Measurements from ENCODE around the gene TMED7.

The TMED7 gene

GRCh38 chr5:115616472-115616871, 9.4 kb downstream of the TMED7 start:
- H3K4ac ChIP-seq (ENCODE audit: low read length) = no peak overlapping the region
- no peak overlapping the region for H3K27ac ChIP-seq (replicated peaks; ENCODE audit: low read length)
- H3K9ac ChIP-seq (ENCODE audit: low read depth, low read length, poor library complexity) = no peak overlapping the region
- no peak overlapping the region for H3K4me2 ChIP-seq (ENCODE audit: insufficient read depth, low read length, poor library complexity, severe bottlenecking)
- no peak overlapping the region for H2AFZ ChIP-seq (ENCODE audit: low read length)
- no peak overlapping the region for H2BK12ac ChIP-seq (ENCODE audit: low read length)
- H2AK5ac ChIP-seq (ENCODE audit: low read depth, low read length) = no peak overlapping the region
- no peak overlapping the region for H3K23ac ChIP-seq (ENCODE audit: low read depth, low read length, poor library complexity)
- no peaks in the 10 kb centered on the region for H3K27me3 ChIP-seq (ENCODE audit: control insufficient read depth in 3 of 3, insufficient read depth in 3 of 3, low read depth in 1 of 3, low read length in 3 of 3)
- no peak for DNase-seq (ENCODE audit: low spot score)
- H3K36me3 ChIP-seq (replicated peaks in 1 of 2; ENCODE audit: control insufficient read depth in 2 of 2, insufficient read depth in 2 of 2, low read length in 2 of 2) = peaks cover 9 to 91% of the 10 kb centered on the region in 2 donors
- no peak overlapping the region for H2BK5ac ChIP-seq (ENCODE audit: low read length)
- H3K79me1 ChIP-seq (ENCODE audit: low read depth, low read length) = no peaks in the 10 kb centered on the region
- no peak overlapping the region for H4K91ac ChIP-seq (ENCODE audit: low read depth, low read length, poor library complexity)
- H3K14ac ChIP-seq (ENCODE audit: low read length) = no peak overlapping the region
- H3K9me3 ChIP-seq (replicated peaks in 1 of 2; ENCODE audit: control insufficient read depth in 2 of 2, insufficient read depth in 1 of 2, low read depth in 1 of 2, low read length in 2 of 2) = no peaks in the 10 kb centered on the region
- H2BK120ac ChIP-seq (ENCODE audit: low read depth, low read length) = no peak overlapping the region
- H3K4me1 ChIP-seq (ENCODE audit: control insufficient read depth in 2 of 2, insufficient read depth in 1 of 2, low read depth in 1 of 2, low read length in 2 of 2) = no peaks in the 10 kb centered on the region
- no peak overlapping the region for H3K4me3 ChIP-seq (ENCODE audit: low read length in 2 of 2)
- no peak overlapping the region for H3K18ac ChIP-seq (ENCODE audit: low read length)
- H2BK15ac ChIP-seq (ENCODE audit: low read length) = no peak overlapping the region
- no peak overlapping the region for H4K8ac ChIP-seq (ENCODE audit: low read depth, low read length)

GRCh38 chr5:115611873-115612272, 14.0 kb downstream of the TMED7 start:
- Histone ChIP-seq H4K91ac (ENCODE audit: low read depth, low read length, poor library complexity) (no peak overlapping the region), H3K4me2 (ENCODE audit: insufficient read depth, low read length, poor library complexity, severe bottlenecking) (no peak overlapping the region), H3K4ac (ENCODE audit: low read length) (no peak overlapping the region), H2AK5ac (ENCODE audit: low read depth, low read length) (no peak overlapping the region), H3K23ac (ENCODE audit: low read depth, low read length, poor library complexity) (no peak overlapping the region), H2AFZ (ENCODE audit: low read length) (no peak overlapping the region), H2BK15ac (ENCODE audit: low read length) (no peak overlapping the region), H3K18ac (ENCODE audit: low read length) (no peak overlapping the region), H2BK12ac (ENCODE audit: low read length) (no peak overlapping the region), H3K9me3 (replicated peaks in 1 of 2; ENCODE audit: control insufficient read depth in 2 of 2, insufficient read depth in 1 of 2, low read depth in 1 of 2, low read length in 2 of 2) (no peaks in the 10 kb centered on the region), H3K36me3 (replicated peaks in 1 of 2; ENCODE audit: control insufficient read depth in 2 of 2, insufficient read depth in 2 of 2, low read length in 2 of 2) (peaks cover 6 to 65% of the 10 kb centered on the region in 2 donors), H3K14ac (ENCODE audit: low read length) (no peak overlapping the region), H3K79me1 (ENCODE audit: low read depth, low read length) (no peaks in the 10 kb centered on the region), H2BK5ac (ENCODE audit: low read length) (no peak overlapping the region), H3K4me3 (ENCODE audit: low read length in 2 of 2) (no peak overlapping the region), H3K4me1 (ENCODE audit: control insufficient read depth in 2 of 2, insufficient read depth in 1 of 2, low read depth in 1 of 2, low read length in 2 of 2) (no peaks in the 10 kb centered on the region), H2BK120ac (ENCODE audit: low read depth, low read length) (no peak overlapping the region), H3K27me3 (ENCODE audit: control insufficient read depth in 3 of 3, insufficient read depth in 3 of 3, low read depth in 1 of 3, low read length in 3 of 3) (no peaks in the 10 kb centered on the region), H4K8ac (ENCODE audit: low read depth, low read length) (no peak overlapping the region), H3K27ac (replicated peaks; ENCODE audit: low read length) (no peak overlapping the region), H3K9ac (ENCODE audit: low read depth, low read length, poor library complexity) (no peak overlapping the region)
- no CpG with 5 or more reads among the region's 5 CpGs for WGBS, 2 donors (ENCODE audit: extremely low coverage in 2 of 2, insufficient read length in 2 of 2, insufficient replicate concordance in 1 of 2)
- DNase-seq (ENCODE audit: low spot score) = no peak

GRCh38 chr5:115607935-115608334, 17.9 kb downstream of the TMED7 start:
- Histone ChIP-seq H2BK12ac (ENCODE audit: low read length) (no peak overlapping the region), H4K8ac (ENCODE audit: low read depth, low read length) (no peak overlapping the region), H3K27me3 (ENCODE audit: control insufficient read depth in 3 of 3, insufficient read depth in 3 of 3, low read depth in 1 of 3, low read length in 3 of 3) (no peaks in the 10 kb centered on the region), H3K36me3 (replicated peaks in 1 of 2; ENCODE audit: control insufficient read depth in 2 of 2, insufficient read depth in 2 of 2, low read length in 2 of 2) (peaks cover 3 to 44% of the 10 kb centered on the region in 2 donors), H3K4me3 (ENCODE audit: low read length in 2 of 2) (no peak overlapping the region), H3K27ac (replicated peaks; ENCODE audit: low read length) (no peak overlapping the region), H3K4me2 (ENCODE audit: insufficient read depth, low read length, poor library complexity, severe bottlenecking) (no peak overlapping the region), H3K9me3 (replicated peaks in 1 of 2; ENCODE audit: control insufficient read depth in 2 of 2, insufficient read depth in 1 of 2, low read depth in 1 of 2, low read length in 2 of 2) (peaks cover 0 to 2% of the 10 kb centered on the region in 2 donors), H2BK5ac (ENCODE audit: low read length) (no peak overlapping the region), H3K14ac (ENCODE audit: low read length) (no peak overlapping the region), H3K79me1 (ENCODE audit: low read depth, low read length) (no peaks in the 10 kb centered on the region), H3K4ac (ENCODE audit: low read length) (no peak overlapping the region), H4K91ac (ENCODE audit: low read depth, low read length, poor library complexity) (no peak overlapping the region), H2BK120ac (ENCODE audit: low read depth, low read length) (no peak overlapping the region), H2AFZ (ENCODE audit: low read length) (no peak overlapping the region), H2BK15ac (ENCODE audit: low read length) (no peak overlapping the region), H3K23ac (ENCODE audit: low read depth, low read length, poor library complexity) (no peak overlapping the region), H2AK5ac (ENCODE audit: low read depth, low read length) (no peak overlapping the region), H3K18ac (ENCODE audit: low read length) (no peak overlapping the region), H3K4me1 (ENCODE audit: control insufficient read depth in 2 of 2, insufficient read depth in 1 of 2, low read depth in 1 of 2, low read length in 2 of 2) (peaks cover 0 to under 1% of the 10 kb centered on the region in 2 donors), H3K9ac (ENCODE audit: low read depth, low read length, poor library complexity) (no peak overlapping the region)
- no peak for DNase-seq (ENCODE audit: low spot score)
- WGBS, 2 donors (ENCODE audit: extremely low coverage in 2 of 2, insufficient read length in 2 of 2, insufficient replicate concordance in 1 of 2) = no CpG with 5 or more reads among the region's 2 CpGs

- no peak overlapping the region for H3K9ac ChIP-seq (ENCODE audit: low read depth, low read length, poor library complexity)
- peaks cover 0 to 5% of the 10 kb centered on the region in 2 donors for H3K4me1 ChIP-seq (ENCODE audit: control insufficient read depth in 2 of 2, insufficient read depth in 1 of 2, low read depth in 1 of 2, low read length in 2 of 2)
- H2BK120ac ChIP-seq (ENCODE audit: low read depth, low read length) = no peak overlapping the region
- H2AK5ac ChIP-seq (ENCODE audit: low read depth, low read length) = no peak overlapping the region
- H3K27ac ChIP-seq (replicated peaks; ENCODE audit: low read length) = no peak overlapping the region
- no peak overlapping the region for H4K8ac ChIP-seq (ENCODE audit: low read depth, low read length)
- no peak for DNase-seq (ENCODE audit: low spot score)
- no peaks in the 10 kb centered on the region for H3K27me3 ChIP-seq (ENCODE audit: control insufficient read depth in 3 of 3, insufficient read depth in 3 of 3, low read depth in 1 of 3, low read length in 3 of 3)
- H4K91ac ChIP-seq (ENCODE audit: low read depth, low read length, poor library complexity) = no peak overlapping the region
- H3K4me3 ChIP-seq (ENCODE audit: low read length in 2 of 2) = no peak overlapping the region
- no peak overlapping the region for H2AFZ ChIP-seq (ENCODE audit: low read length)
- no peak overlapping the region for H3K23ac ChIP-seq (ENCODE audit: low read depth, low read length, poor library complexity)
- H2BK15ac ChIP-seq (ENCODE audit: low read length) = no peak overlapping the region
- WGBS, 2 donors (ENCODE audit: extremely low coverage in 2 of 2, insufficient read length in 2 of 2, insufficient replicate concordance in 1 of 2) = no CpG with 5 or more reads among the region's 3 CpGs
- H3K14ac ChIP-seq (ENCODE audit: low read length) = no peak overlapping the region
- no peak overlapping the region for H2BK12ac ChIP-seq (ENCODE audit: low read length)
- no peak overlapping the region for H3K4me2 ChIP-seq (ENCODE audit: insufficient read depth, low read length, poor library complexity, severe bottlenecking)
- peaks cover 3 to 26% of the 10 kb centered on the region in 2 donors for H3K36me3 ChIP-seq (replicated peaks in 1 of 2; ENCODE audit: control insufficient read depth in 2 of 2, insufficient read depth in 2 of 2, low read length in 2 of 2)
- H2BK5ac ChIP-seq (ENCODE audit: low read length) = no peak overlapping the region
- H3K18ac ChIP-seq (ENCODE audit: low read length) = no peak overlapping the region
- peaks cover 5% of the 10 kb centered on the region for H3K79me1 ChIP-seq (ENCODE audit: low read depth, low read length)
- no peak overlapping the region for H3K4ac ChIP-seq (ENCODE audit: low read length)
- H3K9me3 ChIP-seq (replicated peaks in 1 of 2; ENCODE audit: control insufficient read depth in 2 of 2, insufficient read depth in 1 of 2, low read depth in 1 of 2, low read length in 2 of 2) = peaks cover 0 to 8% of the 10 kb centered on the region in 2 donors
These were observed 20.4 kb downstream of the TMED7 start for GRCh38 chr5:115605436-115605835.

Measured in neuronal stem cell (in vitro differentiated cells).